ENCODE measurements around the gene PAXIP1. TPM values are rescaled to one million over a fixed set of nuclear protein-coding genes. Genes with fewer than 3 reads are reported as not detected.

The PAXIP1 gene
- total and polyA plus RNA-seq, 2 experiments from 2014 or later: 12.5 to 36.9 TPM

- Histone ChIP-seq H3K27me3 (ENCODE audit: insufficient read depth) (no peaks in the 10 kb centered on the region), H3K4me2 (no peak overlapping the region), H3K36me3 (ENCODE audit: insufficient read depth) (peaks cover 44% of the 10 kb centered on the region), H3K4me1 (ENCODE audit: insufficient read depth) (no peaks in the 10 kb centered on the region), H3K9me2 (ENCODE audit: insufficient read depth) (no peaks in the 10 kb centered on the region), H3K27ac (ENCODE audit: low read depth) (no peak overlapping the region), H2AFZ (no peak overlapping the region), H3K4me3 (no peak overlapping the region), H4K20me1 (replicated peaks; ENCODE audit: insufficient read depth) (peaks cover 4% of the 10 kb centered on the region; the same call in 1 of the 2 replicates), H3K79me2 (replicated peaks; ENCODE audit: insufficient read depth) (peaks cover 13% of the 10 kb centered on the region; the same call in 1 of the 2 replicates), H3F3A (replicated peaks; ENCODE audit: low read depth) (no peaks in the 10 kb centered on the region)
- Mint-ChIP-seq H3K36me3 (ENCODE audit: low read depth) (peaks cover 83% of the 10 kb centered on the region), H3K27me3 (ENCODE audit: insufficient read depth, low read depth, poor library complexity) (no peaks in the 10 kb centered on the region), H3K4me1 (0 out of 3 replicates have a peak, but pooled peaks cover 4% of the 10 kb centered on the region), H3K4me3 (no peak overlapping the region), H3K9me3 (no peaks in the 10 kb centered on the region; the same call in 2 of the 3 replicates), H3K27ac (no peak overlapping the region)
- TF ChIP-seq EZH2 (IDR thresholded peaks at IDR 0.05; ENCODE audit: low read depth, unreplicated experiment) (no peak), EZH2phosphoT487 (IDR thresholded peaks at IDR 0.05; ENCODE audit: unreplicated experiment) (no peak), ZNF114 (CRISPR knock-in tag; IDR thresholded peaks at IDR 0.05) (no peak), NANOG (IDR thresholded peaks at IDR 0.05; ENCODE audit: borderline replicate concordance) (no peak), JUNB (IDR thresholded peaks at IDR 0.05; ENCODE audit: unreplicated experiment) (no peak), REST (IDR thresholded peaks at IDR 0.05; ENCODE audit: unreplicated experiment) (no peak), STAT1 (IDR thresholded peaks at IDR 0.05; ENCODE audit: unreplicated experiment) (no peak), ZNF331 (CRISPR knock-in tag; IDR thresholded peaks at IDR 0.05; ENCODE audit: low read depth) (no peak), POLR2AphosphoS5 (IDR thresholded peaks at IDR 0.05; ENCODE audit: low read depth) (no peak)
- TF ChIP-seq, protein P1, sequence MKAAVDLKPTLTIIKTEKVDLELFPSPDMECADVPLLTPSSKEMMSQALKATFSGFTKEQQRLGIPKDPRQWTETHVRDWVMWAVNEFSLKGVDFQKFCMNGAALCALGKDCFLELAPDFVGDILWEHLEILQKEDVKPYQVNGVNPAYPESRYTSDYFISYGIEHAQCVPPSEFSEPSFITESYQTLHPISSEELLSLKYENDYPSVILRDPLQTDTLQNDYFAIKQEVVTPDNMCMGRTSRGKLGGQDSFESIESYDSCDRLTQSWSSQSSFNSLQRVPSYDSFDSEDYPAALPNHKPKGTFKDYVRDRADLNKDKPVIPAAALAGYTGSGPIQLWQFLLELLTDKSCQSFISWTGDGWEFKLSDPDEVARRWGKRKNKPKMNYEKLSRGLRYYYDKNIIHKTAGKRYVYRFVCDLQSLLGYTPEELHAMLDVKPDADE (IDR thresholded peaks at IDR 0.05): no peak
- ATAC-seq: no peak
- DNase-seq (ENCODE audit: low spot score): no peak
Measured at GRCh38 chr7:154965014-154965413, 37.9 kb downstream of the PAXIP1 start.

DNA sequence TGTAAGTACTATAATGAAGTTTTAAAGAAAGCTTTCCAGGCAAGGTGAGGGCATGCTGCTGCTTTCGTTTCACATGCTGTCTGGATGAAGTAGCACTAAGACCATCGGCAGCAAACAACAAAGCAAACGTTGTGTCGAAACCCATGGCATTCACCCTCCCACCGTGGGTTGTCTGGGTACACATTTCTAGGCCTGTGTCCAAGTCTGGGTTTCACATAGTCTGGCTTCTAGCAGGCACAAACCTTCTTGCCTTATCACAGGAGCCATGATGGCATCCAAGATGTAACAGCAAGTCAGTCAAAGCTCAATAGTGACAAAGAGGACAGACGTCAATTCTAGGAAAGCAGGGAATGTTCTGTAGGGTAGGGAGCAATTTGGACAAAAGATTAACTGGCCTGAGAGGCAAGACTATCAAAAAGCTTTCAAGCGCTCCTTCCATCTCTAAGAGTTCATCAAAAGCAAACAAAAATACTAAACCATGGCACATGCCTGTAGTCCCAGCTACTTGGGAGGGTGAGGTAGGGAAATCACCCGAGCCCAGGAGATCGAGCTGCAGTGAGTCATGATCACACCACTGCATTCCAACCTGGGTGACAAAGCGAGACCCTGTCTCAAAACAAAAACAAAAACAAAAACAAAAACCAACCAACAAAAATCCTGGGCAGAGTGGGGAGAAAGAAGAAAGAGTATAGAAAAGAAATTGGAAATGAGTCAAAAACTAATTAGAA lies 42.7 kb downstream of the PAXIP1 start:
- ATAC-seq: no peak
- H3K4me1 ChIP-seq (ENCODE audit: insufficient read depth): no peaks in the 10 kb centered on the region
- no peak overlapping the region for H2AFZ ChIP-seq
- Mint-ChIP-seq H3K9me3 (no peaks in the 10 kb centered on the region), H3K4me1 (no peaks in the 10 kb centered on the region), H3K27ac (no peak overlapping the region), H3K36me3 (ENCODE audit: low read depth) (peaks cover 84% of the 10 kb centered on the region), H3K4me3 (no peak overlapping the region), H3K27me3 (ENCODE audit: insufficient read depth, low read depth, poor library complexity) (no peaks in the 10 kb centered on the region)
- no peaks in the 10 kb centered on the region for H3K27me3 ChIP-seq (ENCODE audit: insufficient read depth)
- H3K27ac ChIP-seq (ENCODE audit: low read depth): no peak overlapping the region
- no peaks in the 10 kb centered on the region for H3K9me2 ChIP-seq (ENCODE audit: insufficient read depth)
- no peaks in the 10 kb centered on the region for H4K20me1 ChIP-seq (replicated peaks; ENCODE audit: insufficient read depth)
- H3K79me2 ChIP-seq (replicated peaks; ENCODE audit: insufficient read depth): 0 out of 2 replicates have a peak, but pooled peaks cover 5% of the 10 kb centered on the region
- no peak for DNase-seq (ENCODE audit: low spot score)
- peaks cover 46% of the 10 kb centered on the region for H3K36me3 ChIP-seq (ENCODE audit: insufficient read depth)
- H3K4me3 ChIP-seq: no peak overlapping the region
- no peak overlapping the region for H3K4me2 ChIP-seq
- H3F3A ChIP-seq (replicated peaks; ENCODE audit: low read depth): no peaks in the 10 kb centered on the region
- TF ChIP-seq NANOG (IDR thresholded peaks at IDR 0.05; ENCODE audit: borderline replicate concordance) (no peak), POLR2AphosphoS5 (IDR thresholded peaks at IDR 0.05; ENCODE audit: low read depth) (no peak), CTCF (conservative IDR thresholded peaks at IDR 0.05; ENCODE audit: low read depth in 2 of 2) (no peak)

Data from GM23338 (cell line).